Activated CD8-positive, alpha-beta T cell treated with anti-CD3 and anti-CD28 coated beads, Interleukin-2, amount 10 ng/mL, durations not matched to agents 7 days and 5 days (primary cell): ENCODE measurements around the gene SPATA33. TPM values are rescaled to one million over a fixed set of nuclear protein-coding genes. Genes with fewer than 3 reads are reported as not detected.
A peak's percentile ranks its signal among the peaks of the same experiment; 100 is the strongest.
"Not testable (repeated sequence)": the region's sequence is repeated elsewhere in the genome, so short reads cannot be mapped to it uniquely, and the experiment has no call there.

ENCODE experiments used
- ATAC-seq: fragments of 150-1000 bp; cut with Tn5 transposase; one replicate; pipeline ENCODE4 v1.10.0; 2021; ENCODE audit warnings: moderate library complexity
- CTCF ChIA-PET: fragments of 350-600 bp; sonication (Branson Sonifier 250); formaldehyde crosslinking; loops from one replicate; lab custom pipeline; 2021; ENCODE audit warnings: antibody characterized with exemption; lab: Charles Lee
- POLR2A ChIA-PET: fragments of 350-600 bp; sonication (Branson Sonifier 250); formaldehyde crosslinking; loops from one replicate; lab custom pipeline; 2021; ENCODE audit warnings: antibody characterized with exemption; lab: Charles Lee
- DNase-seq: peaks from one replicate; pipeline ENCODE4 v3.0.0-alpha.2; 2020
- H3K27ac Mint-ChIP-seq: one replicate; pipeline ENCODE4 v1.8.0; 2021; ENCODE audit warnings: mild to moderate bottlenecking, mixed read lengths
- H3K27me3 Mint-ChIP-seq: one replicate; pipeline ENCODE4 v1.8.0; 2021; ENCODE audit warnings: low read depth, mixed read lengths
- H3K36me3 Mint-ChIP-seq: one replicate; pipeline ENCODE4 v1.8.0; 2021; ENCODE audit warnings: low read depth, mixed read lengths
- H3K4me1 Mint-ChIP-seq: one replicate; pipeline ENCODE4 v1.8.0; 2021; ENCODE audit warnings: low read depth, mixed read lengths
- H3K4me3 Mint-ChIP-seq: one replicate; pipeline ENCODE4 v1.8.0; 2021; ENCODE audit warnings: mild to moderate bottlenecking, mixed read lengths
- H3K9me3 Mint-ChIP-seq: one replicate; pipeline ENCODE4 v1.8.0; 2022; ENCODE audit warnings: mixed read lengths; ENCODE audit not compliant: insufficient read depth
- total RNA-seq, 2 experiments: library from RNA; stranded (reverse); gene quantifications; one replicate each; pipeline ENCODE4 v1.2.3, GENCODE V29; 2021

SPATA33 gene
- total RNA-seq, 2 experiments from 2014 or later = 13.2 to 16.1 TPM

DNA sequence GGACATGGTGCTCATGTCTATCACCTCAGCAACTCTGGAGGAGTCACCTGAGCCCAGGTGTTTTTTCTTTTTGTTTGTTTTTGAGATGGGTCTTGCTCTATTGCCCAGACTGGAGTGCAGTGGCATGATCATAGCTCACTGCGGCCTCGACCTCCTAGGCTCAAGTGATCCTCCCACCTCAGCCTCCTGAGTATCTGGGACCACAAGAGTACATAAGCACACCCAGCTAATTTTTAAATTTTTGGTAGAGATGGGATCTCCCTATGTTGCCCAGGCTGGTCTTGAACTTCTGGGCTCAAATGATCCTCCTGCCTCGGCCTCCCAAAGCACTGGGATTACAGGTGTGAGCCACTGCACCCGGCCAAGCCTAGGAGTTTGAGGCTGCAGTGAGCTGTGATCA lies 32.0 kb downstream of the SPATA33 start:
- H3K9me3 Mint-ChIP-seq, H3K27me3 Mint-ChIP-seq, DNase-seq, H3K4me3 Mint-ChIP-seq, H3K27ac Mint-ChIP-seq, ATAC-seq, POLR2A ChIA-PET: not testable (repeated sequence)
- Mint-ChIP-seq H3K36me3 (peaks cover 43% of the 10 kb centered on the region), H3K4me1 (peaks cover 20% of the 10 kb centered on the region)
- CTCF ChIA-PET = interaction anchor here (2.8 kb wide), 1 partner anchor 9 kb away, joined by 25 read pairs; no protein-coding TSS in a partner anchor

DNA sequence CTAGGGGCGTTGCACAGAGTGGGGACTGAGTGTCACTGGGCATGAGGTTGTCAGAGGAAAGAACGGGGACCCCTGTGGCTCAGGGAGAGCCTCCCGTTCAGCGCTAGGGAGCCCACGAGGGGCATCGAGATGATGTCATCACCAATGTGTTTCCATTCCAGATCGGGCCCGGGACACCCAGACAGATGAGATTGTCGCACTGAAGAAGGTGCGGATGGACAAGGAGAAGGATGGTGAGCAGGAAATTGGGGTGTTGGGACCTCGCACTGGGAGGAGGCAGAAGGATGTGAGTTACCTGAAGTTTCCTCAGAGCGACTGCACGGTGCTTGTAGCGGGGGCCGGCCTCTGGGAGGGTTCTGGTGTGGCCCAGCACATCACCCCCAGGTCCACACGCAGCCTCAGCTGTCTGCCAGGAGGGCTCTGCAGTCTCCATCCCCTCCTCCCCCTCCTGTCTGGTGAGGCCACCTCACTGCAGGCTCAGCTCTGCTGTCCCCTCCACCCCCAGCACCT lies 32.8 kb downstream of the SPATA33 start:
- Mint-ChIP-seq H3K27ac (no peak overlapping the region), H3K36me3 (peaks cover 40% of the 10 kb centered on the region), H3K27me3 (no peaks in the 10 kb centered on the region), H3K9me3 (no peaks in the 10 kb centered on the region), H3K4me1 (peaks cover 20% of the 10 kb centered on the region), H3K4me3 (no peak overlapping the region)
- ChIA-PET CTCF (interaction anchor here (2.8 kb wide), 1 partner anchor 9 kb away, joined by 25 read pairs; no protein-coding TSS in a partner anchor), POLR2A (no interaction called here)
- ATAC-seq (no peak), DNase-seq (no peak)

DNA sequence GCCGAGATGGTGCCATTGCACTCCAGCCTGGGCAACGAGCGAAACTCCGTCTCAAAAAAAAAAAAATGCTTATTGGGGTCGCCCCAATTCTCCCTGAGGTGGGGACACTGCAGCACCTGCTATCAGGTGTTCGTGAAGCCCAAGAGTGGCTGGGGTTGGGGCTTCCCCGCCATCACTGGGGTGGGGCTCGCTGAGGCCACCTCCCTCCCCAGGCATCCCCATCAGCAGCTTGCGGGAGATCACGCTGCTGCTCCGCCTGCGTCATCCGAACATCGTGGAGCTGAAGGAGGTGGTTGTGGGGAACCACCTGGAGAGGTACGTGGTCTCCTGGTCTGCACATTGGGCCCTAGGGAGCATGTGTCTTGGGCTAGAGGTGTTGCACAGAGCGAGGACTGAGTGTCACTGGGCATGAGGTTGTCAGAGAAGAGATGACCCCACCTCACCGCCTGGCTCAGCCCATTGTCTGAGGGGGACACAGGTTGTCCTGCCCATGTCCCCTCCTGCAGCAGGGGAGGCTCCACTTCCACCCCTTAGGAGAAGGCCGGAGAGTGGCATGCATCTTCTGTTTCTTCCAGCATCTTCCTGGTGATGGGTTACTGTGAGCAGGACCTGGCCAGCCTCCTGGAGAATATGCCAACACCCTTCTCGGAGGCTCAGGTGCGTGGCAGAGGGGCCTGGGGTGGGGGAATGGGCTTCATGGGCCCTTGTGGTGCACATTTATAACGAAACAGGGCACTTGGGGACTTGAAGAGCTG lies 33.8 kb downstream of the SPATA33 start:
- peaks cover 27% of the 10 kb centered on the region for H3K4me1 Mint-ChIP-seq
- peaks cover 37% of the 10 kb centered on the region for H3K36me3 Mint-ChIP-seq
- ChIA-PET CTCF (no interaction called here), POLR2A (no interaction called here)
- H3K27ac Mint-ChIP-seq = no peak overlapping the region
- no peaks in the 10 kb centered on the region for H3K9me3 Mint-ChIP-seq
- H3K4me3 Mint-ChIP-seq = no peak overlapping the region
- no peaks in the 10 kb centered on the region for H3K27me3 Mint-ChIP-seq
- no peak for ATAC-seq
- no peak for DNase-seq

DNA sequence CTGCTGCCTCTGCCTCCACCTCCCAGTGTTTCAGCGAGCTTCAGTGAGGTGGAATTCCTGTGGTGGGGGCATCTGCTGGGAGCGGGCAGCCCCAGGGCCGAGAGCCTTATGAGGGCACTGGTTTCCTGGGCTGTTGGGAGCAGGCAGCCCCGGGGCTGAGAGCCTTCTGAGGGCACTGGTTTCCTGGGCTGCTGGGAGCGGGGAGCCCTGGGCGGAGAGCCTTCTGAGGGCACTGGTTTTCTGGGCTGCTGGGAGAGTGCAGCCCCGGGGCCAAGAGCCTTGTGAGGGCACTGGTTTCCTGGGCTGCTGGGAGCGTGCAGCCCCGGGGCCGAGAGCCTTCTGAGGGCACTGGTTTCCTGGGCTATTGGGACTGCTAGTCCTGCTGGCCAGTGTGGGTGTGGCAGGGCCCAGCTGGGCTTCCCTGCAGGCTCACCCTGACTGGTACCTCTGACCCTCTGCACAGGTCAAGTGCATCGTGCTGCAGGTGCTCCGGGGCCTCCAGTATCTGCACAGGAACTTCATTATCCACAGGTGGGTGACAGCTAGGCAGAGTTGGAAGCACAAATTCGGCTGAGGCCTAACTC lies 34.4 kb downstream of the SPATA33 start:
- H3K36me3 Mint-ChIP-seq = peaks cover 35% of the 10 kb centered on the region
- POLR2A ChIA-PET = no interaction called here
- H3K27me3 Mint-ChIP-seq = no peaks in the 10 kb centered on the region
- no peaks in the 10 kb centered on the region for H3K9me3 Mint-ChIP-seq
- H3K27ac Mint-ChIP-seq = no peak overlapping the region
- H3K4me3 Mint-ChIP-seq = no peak overlapping the region
- DNase-seq (no peak), ATAC-seq (no peak)
- peaks cover 32% of the 10 kb centered on the region for H3K4me1 Mint-ChIP-seq
- CTCF ChIA-PET = no interaction called here

DNA sequence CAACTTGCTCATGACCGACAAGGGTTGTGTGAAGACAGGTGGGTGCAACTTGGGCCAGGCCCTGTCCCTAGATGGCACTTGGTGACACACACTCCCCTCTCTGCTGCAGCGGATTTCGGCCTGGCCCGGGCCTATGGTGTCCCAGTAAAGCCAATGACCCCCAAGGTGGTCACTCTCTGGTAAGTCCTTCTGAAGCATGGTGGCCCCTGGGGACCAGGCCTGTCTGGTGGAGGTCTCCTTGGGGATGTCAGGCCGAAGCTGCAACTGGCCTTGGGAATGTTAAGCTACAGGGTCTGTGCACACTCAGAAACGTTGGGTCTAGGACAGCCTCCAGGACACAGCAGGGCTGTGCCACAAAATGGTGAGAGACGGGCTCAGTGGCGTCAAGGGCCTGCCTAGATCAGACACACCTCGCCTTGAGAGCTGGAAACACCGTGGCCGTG lies 35.7 kb downstream of the SPATA33 start:
- ChIA-PET POLR2A (no interaction called here), CTCF (interaction anchor here (0.7 kb wide), 1 partner anchor 8 kb away, joined by 3 read pairs; the partner anchor contains the start of gene SPATA2L)
- peaks cover 30% of the 10 kb centered on the region for H3K36me3 Mint-ChIP-seq
- H3K9me3 Mint-ChIP-seq = no peaks in the 10 kb centered on the region
- H3K4me3 Mint-ChIP-seq = no peak overlapping the region
- ATAC-seq = no peak
- peaks cover 22% of the 10 kb centered on the region for H3K4me1 Mint-ChIP-seq
- no peak overlapping the region for H3K27ac Mint-ChIP-seq
- DNase-seq = no peak
- H3K27me3 Mint-ChIP-seq = no peaks in the 10 kb centered on the region

DNA sequence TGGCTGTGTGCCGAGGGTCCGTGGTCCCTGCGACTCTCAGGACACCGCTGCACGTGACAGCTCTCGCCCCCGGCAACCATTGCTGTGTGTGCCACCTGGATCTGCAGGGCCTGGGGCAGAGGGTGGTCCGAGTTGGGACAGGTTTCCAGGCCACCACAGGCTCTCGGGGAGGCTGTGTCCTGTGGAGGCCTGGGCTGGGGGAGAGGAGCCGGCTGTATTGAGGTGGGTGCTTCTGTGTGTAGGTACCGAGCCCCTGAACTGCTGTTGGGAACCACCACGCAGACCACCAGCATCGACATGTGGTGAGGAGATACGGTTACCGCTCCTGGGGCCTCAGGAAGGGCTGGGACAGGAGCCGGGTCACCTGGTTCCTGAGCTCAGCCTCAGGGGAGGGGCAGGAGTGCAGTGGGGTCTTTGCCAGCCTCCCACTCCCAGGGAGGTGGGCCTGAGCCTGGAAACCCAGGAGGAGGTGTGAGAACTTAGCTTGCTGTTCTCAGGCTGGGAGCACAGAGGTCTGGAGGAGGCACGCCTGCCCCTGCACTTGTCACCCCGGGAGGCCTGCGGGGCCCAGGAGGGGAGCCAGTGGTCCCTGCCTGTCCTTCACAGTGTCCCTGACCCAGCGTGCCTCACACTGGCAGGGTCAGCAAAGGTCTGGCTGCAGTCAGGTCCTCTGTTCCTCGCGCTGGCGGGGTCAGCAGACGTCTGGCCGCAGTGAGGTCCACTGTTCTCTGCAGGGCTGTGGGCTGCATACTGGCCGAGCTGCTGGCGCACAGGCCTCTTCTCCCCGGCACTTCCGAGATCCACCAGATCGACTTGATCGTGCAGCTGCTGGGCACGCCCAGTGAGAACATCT lies 36.5 kb downstream of the SPATA33 start:
- DNase-seq (no peak), ATAC-seq (no peak)
- Mint-ChIP-seq H3K27ac (no peak overlapping the region), H3K36me3 (peaks cover 29% of the 10 kb centered on the region), H3K4me3 (no peak overlapping the region), H3K9me3 (no peaks in the 10 kb centered on the region), H3K27me3 (no peaks in the 10 kb centered on the region), H3K4me1 (peaks cover 19% of the 10 kb centered on the region)
- ChIA-PET POLR2A (no interaction called here), CTCF (interaction anchor here (1.1 kb wide), 1 partner anchor 12 kb away, joined by 3 read pairs; no protein-coding TSS in a partner anchor)

DNA sequence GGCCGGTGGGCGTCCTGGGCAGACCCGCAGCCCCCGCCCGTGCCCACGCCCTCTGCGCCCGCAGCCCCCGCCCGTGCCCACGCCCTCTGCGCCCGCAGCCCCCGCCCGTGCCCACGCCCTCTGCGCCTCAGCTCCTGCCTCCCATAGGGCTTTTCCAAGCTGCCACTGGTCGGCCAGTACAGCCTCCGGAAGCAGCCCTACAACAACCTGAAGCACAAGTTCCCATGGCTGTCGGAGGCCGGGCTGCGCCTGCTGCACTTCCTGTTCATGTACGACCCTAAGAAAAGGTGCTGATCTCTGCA lies 37.1 kb downstream of the SPATA33 start:
- H3K4me3 Mint-ChIP-seq, ATAC-seq, H3K9me3 Mint-ChIP-seq, POLR2A ChIA-PET, H3K27ac Mint-ChIP-seq, H3K27me3 Mint-ChIP-seq, DNase-seq: not testable (repeated sequence)
- CTCF ChIA-PET = interaction anchor here (1.1 kb wide), 1 partner anchor 11 kb away, joined by 3 read pairs; no protein-coding TSS in a partner anchor
- H3K36me3 Mint-ChIP-seq = peaks cover 29% of the 10 kb centered on the region
- H3K4me1 Mint-ChIP-seq = peaks cover 20% of the 10 kb centered on the region

DNA sequence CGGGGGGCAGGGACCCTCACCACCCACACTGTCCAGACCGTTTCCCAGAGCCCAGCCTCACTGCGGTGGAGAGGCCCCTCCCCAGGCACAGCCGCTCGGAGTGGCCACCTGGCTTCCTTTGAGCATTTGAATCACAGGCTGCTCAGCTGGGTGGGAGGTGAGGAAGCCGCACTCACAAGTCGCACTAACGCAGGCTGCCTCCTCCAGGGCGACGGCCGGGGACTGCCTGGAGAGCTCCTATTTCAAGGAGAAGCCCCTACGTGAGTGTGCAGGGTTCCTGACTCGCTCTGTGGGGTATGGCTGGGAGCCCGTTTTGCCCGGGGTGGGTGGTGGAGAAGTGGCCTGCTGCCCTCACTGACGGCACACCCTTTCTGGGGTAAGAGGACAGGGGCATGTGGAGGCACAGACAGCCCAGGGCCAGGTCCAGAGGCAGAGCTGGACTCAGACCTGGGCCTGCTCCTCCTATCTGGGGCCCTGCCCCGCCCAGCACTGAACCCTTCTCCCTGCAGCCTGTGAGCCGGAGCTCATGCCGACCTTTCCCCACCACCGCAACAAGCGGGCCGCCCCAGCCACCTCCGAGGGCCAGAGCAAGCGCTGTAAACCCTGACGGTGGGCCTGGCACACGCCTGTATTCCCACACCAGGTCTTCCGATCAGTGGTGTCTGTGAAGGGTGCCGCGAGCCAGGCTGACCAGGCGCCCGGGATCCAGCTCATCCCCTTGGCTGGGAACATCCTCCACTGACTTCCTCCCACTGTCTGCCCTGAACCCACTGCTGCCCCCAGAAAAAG lies 37.6 kb downstream of the SPATA33 start:
- no peak overlapping the region for H3K4me3 Mint-ChIP-seq
- peaks cover 24% of the 10 kb centered on the region for H3K36me3 Mint-ChIP-seq
- no peak overlapping the region for H3K27ac Mint-ChIP-seq
- POLR2A ChIA-PET = interaction anchor here (1.0 kb wide), 1 partner anchor 8 kb away, joined by 4 read pairs; the partner anchor contains the start of gene CDK10
- no peaks in the 10 kb centered on the region for H3K9me3 Mint-ChIP-seq
- CTCF ChIA-PET = interaction anchor here (1.1 kb wide), 1 partner anchor 11 kb away, joined by 3 read pairs; no protein-coding TSS in a partner anchor
- H3K27me3 Mint-ChIP-seq = no peaks in the 10 kb centered on the region
- peaks cover 26% of the 10 kb centered on the region for H3K4me1 Mint-ChIP-seq
- no peak for DNase-seq
- ATAC-seq = no peak

DNA sequence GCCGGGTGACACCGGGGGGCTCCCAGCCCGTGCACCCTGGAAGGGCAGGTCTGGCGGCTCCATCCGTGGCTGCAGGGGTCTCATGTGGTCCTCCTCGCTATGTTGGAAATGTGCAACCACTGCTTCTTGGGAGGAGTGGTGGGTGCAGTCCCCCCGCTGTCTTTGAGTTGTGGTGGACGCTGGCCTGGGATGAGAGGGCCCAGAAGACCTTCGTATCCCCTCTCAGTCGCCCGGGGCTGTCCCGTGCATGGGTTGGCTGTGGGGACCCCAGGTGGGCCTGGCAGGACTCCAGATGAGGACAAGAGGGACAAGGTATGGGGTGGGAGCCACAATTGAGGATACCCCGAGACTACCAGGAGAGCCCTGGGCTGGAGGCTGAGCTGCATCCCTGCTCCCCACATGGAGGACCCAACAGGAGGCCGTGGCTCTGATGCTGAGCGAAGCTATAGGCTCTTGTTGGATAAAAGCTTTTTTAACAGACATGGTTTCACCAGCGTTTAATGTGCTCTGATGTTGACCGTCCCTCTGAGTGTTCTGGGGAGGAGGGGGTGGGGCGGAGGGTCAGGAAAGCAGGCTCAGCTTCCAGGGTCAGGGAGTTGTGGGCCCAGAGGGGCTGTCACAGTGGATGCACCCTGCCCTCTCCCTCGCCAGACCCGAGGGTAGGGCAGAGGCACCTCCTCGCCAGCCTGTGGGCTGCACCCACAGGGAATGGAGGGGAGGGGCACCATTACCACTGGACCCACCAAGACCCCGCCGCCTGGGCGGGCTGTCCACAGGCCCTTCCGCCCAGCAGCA lies 38.4 kb downstream of the SPATA33 start:
- Mint-ChIP-seq H3K4me3 (no peak overlapping the region), H3K27ac (no peak overlapping the region), H3K4me1 (peaks cover 32% of the 10 kb centered on the region), H3K27me3 (no peaks in the 10 kb centered on the region), H3K36me3 (peaks cover 18% of the 10 kb centered on the region), H3K9me3 (no peaks in the 10 kb centered on the region)
- no peak for DNase-seq
- ChIA-PET CTCF (interaction anchor here (1.2 kb wide), 1 partner anchor 97 kb away, joined by 4 read pairs; no protein-coding TSS in a partner anchor), POLR2A (interaction anchor here (1.0 kb wide), 1 partner anchor 9 kb away, joined by 4 read pairs; the partner anchor contains the start of gene CDK10)
- no peak for ATAC-seq

DNA sequence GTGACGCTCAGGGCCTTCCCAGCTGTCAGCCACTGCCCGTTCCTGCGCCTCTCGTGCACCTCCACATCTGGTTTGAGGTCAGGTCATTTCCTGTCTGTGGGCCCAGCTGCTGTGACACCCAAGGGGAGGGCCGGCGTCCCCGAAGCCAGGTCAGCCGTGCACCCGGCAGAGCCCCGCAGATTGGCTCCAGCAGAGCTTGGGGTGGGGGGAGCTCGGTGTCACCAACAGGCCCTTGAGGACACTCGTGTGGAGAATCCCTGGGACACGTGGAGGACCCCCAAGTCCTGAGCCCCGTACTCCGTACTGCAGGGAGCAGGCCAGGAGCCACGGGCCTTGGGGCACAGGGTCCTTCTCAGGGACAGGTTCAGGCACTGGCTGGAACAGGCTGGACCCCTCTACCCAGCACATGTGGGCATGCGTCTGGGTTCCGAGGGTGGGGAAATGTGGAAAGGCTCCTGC lies 39.1 kb downstream of the SPATA33 start:
- Mint-ChIP-seq H3K4me3 (no peak overlapping the region), H3K9me3 (no peaks in the 10 kb centered on the region), H3K4me1 (peaks cover 32% of the 10 kb centered on the region), H3K27ac (no peak overlapping the region), H3K27me3 (no peaks in the 10 kb centered on the region), H3K36me3 (peaks cover 14% of the 10 kb centered on the region)
- no peak for ATAC-seq
- DNase-seq = peak; percentile 75
- ChIA-PET POLR2A (no interaction called here), CTCF (interaction anchor here (0.8 to 1.2 kb wide), 2 partner anchors 96 to 120 kb away, joined by 3 to 4 read pairs; partner anchors contain the start of gene FANCA)
